ENCODE measurements around the gene CDK5RAP2. TPM values are rescaled to one million over a fixed set of nuclear protein-coding genes. Genes with fewer than 3 reads are reported as not detected.

CDK5RAP2 gene
- total RNA-seq, 1 donor from 2014 or later, result 80.0 TPM

DNA sequence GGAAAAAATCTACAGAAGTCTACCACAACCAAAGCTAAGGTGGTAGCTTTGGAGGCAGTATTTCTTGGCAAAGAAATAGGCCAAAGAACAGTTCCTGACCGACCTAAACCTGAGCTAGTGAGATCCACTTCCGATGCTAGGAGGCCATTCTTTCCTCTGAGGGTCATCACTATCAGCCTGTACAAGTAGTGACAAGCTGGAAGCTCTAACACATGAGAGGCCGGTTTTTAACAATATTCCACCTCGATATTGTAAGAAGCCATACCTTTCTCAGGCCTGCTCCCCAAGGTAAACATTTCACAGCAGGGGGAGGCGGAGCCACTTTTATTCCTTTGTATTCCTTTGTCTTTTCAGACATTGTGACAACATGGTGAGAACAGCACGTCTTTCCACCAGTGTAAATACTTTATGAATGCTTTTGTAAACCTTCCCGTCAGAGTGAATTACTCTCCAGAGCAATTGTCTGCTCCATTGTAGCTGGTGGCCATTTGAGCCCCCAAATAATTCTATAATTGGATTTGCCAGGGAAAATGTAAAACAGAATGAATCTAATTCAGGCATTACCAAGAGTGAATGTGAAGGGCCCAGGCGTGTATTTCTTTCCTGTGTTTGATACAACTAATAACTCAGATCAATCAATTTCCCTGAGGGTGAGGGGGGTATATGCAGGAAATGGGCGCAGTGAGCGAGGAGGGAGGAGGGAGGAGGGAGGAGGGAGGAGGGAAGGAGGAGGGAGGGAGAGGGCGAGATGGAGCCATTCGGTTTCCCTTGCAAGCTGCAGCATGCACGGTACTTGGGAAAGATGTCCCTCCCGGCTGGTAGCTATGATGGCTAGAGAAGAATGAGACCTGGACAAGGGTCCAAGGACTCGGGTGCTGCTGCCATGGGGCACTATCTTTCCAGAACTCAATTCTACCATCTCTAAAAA lies 166.6 kb downstream of the CDK5RAP2 start:
- H3K4me1 Mint-ChIP-seq, result no peaks in the 10 kb centered on the region
- peaks cover 82% of the 10 kb centered on the region for H3K36me3 Mint-ChIP-seq (ENCODE audit: low read depth)
- no peak for DNase-seq
- H3K27ac Mint-ChIP-seq, result no peak overlapping the region
- no peaks in the 10 kb centered on the region for H3K27me3 Mint-ChIP-seq
- POLR2A ChIA-PET, result no interaction called here
- no peaks in the 10 kb centered on the region for H3K9me3 Mint-ChIP-seq
- no peak for ATAC-seq (ENCODE audit: low read depth)
- no peak overlapping the region for H3K4me3 Mint-ChIP-seq
- intact Hi-C loops (cut with micrococcal nuclease), result no loop called here
- CTCF ChIA-PET, result no interaction called here
- TF ChIP-seq, protein P1, sequence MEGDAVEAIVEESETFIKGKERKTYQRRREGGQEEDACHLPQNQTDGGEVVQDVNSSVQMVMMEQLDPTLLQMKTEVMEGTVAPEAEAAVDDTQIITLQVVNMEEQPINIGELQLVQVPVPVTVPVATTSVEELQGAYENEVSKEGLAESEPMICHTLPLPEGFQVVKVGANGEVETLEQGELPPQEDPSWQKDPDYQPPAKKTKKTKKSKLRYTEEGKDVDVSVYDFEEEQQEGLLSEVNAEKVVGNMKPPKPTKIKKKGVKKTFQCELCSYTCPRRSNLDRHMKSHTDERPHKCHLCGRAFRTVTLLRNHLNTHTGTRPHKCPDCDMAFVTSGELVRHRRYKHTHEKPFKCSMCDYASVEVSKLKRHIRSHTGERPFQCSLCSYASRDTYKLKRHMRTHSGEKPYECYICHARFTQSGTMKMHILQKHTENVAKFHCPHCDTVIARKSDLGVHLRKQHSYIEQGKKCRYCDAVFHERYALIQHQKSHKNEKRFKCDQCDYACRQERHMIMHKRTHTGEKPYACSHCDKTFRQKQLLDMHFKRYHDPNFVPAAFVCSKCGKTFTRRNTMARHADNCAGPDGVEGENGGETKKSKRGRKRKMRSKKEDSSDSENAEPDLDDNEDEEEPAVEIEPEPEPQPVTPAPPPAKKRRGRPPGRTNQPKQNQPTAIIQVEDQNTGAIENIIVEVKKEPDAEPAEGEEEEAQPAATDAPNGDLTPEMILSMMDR (IDR thresholded peaks at IDR 0.05), result no peak

DNA sequence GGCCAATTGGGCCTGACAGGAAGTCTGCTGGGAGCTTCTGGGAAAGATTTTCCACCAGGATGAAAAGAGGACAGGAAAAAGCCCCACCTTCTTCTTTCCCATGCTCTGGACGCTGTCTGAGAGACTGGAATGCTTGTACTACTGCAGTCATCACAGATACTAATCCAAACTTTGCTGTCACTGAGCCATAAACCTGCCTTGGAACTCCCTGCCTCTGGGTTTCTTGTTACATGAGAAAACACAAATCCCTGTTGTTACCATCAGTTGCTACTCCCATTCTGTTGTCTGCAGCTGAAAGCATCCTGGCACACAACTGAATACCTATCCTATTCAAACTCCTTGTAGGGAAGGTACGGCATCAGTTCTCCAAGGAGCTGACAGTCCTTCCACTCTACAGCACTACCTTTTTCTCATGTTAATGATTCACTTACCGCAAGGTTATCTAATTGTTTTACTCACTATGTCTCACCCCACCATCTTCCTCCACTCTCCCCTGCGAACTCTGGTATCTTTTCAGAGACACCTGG lies 167.5 kb downstream of the CDK5RAP2 start:
- Mint-ChIP-seq H3K4me3 (no peak overlapping the region), H3K36me3 (ENCODE audit: low read depth) (peaks cover 82% of the 10 kb centered on the region), H3K27ac (no peak overlapping the region), H3K27me3 (no peaks in the 10 kb centered on the region), H3K4me1 (no peaks in the 10 kb centered on the region), H3K9me3 (no peaks in the 10 kb centered on the region)
- ATAC-seq (ENCODE audit: low read depth), result no peak
- CTCF ChIA-PET, result no interaction called here
- POLR2A ChIA-PET, result no interaction called here
- TF ChIP-seq, protein P1 (IDR thresholded peaks at IDR 0.05), result no peak
- no peak for DNase-seq
- intact Hi-C loops (cut with micrococcal nuclease), result no loop called here

DNA sequence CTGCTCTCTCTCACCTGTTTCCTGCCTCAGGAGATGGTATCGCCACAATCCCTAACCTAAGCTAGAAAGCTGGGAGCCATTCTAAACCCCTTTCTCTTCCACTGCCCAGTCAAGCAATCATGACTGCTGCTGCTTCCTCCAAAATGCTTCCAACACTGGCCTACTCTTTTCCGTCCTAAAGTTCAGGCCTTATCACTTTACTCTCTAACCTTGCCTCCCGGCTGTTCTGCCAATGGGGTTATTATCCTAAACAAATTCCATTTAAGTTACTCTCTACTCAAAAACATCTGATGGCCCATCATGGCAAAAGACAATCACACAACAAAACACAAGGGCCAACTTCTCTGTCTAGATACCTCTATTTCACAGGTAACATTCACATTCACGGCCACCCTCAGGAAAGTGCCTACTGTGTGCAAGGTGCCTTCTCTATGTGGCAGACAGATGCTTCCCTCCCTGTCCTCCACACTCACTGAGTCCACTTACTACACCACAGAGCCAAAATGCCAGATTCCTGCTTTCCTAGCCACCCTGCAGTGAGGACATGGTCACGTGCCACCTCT lies 168.0 kb downstream of the CDK5RAP2 start:
- intact Hi-C loops (cut with micrococcal nuclease), result no loop called here
- POLR2A ChIA-PET, result no interaction called here
- no peaks in the 10 kb centered on the region for H3K27me3 Mint-ChIP-seq
- H3K4me3 Mint-ChIP-seq, result no peak overlapping the region
- no peak overlapping the region for H3K27ac Mint-ChIP-seq
- ATAC-seq (ENCODE audit: low read depth) (no peak), DNase-seq (no peak)
- TF ChIP-seq, protein P1 (IDR thresholded peaks at IDR 0.05), result no peak
- CTCF ChIA-PET, result no interaction called here
- no peaks in the 10 kb centered on the region for H3K4me1 Mint-ChIP-seq
- H3K36me3 Mint-ChIP-seq (ENCODE audit: low read depth), result peaks cover 82% of the 10 kb centered on the region
- no peaks in the 10 kb centered on the region for H3K9me3 Mint-ChIP-seq

DNA sequence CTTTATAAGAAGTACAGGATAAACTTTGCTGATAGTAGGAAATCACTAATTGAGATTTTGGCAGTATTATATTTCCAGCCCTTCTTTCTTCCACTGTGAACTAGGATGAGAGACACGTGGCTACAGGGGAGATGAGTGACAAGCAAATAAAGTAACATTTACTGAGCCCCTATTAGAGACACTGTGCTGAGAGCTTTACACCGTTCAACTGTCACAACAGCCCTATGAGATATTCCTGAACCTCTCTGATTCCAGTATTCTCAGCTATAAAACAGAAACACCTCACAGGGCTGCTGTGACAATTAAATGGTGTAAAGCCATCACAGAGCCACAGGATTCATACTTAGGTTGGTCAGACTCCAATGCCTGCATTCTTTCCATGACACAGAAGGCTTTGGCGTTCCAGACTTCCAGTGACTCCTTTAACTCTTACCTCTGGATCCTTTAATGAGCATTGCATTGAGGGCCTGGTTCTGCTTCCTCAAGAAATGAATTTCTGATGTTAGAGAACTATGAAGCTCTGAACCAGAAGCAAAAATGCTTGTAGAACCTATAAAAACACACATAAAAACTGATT lies 169.0 kb downstream of the CDK5RAP2 start:
- ChIA-PET POLR2A (no interaction called here), CTCF (no interaction called here)
- Mint-ChIP-seq H3K27me3 (no peaks in the 10 kb centered on the region), H3K4me3 (no peak overlapping the region), H3K9me3 (no peaks in the 10 kb centered on the region), H3K36me3 (ENCODE audit: low read depth) (peaks cover 83% of the 10 kb centered on the region), H3K4me1 (no peaks in the 10 kb centered on the region), H3K27ac (no peak overlapping the region)
- no peak for ATAC-seq (ENCODE audit: low read depth)
- no peak for DNase-seq
- TF ChIP-seq, protein P1 (IDR thresholded peaks at IDR 0.05), result no peak
- intact Hi-C loops (cut with micrococcal nuclease), result no loop called here

DNA sequence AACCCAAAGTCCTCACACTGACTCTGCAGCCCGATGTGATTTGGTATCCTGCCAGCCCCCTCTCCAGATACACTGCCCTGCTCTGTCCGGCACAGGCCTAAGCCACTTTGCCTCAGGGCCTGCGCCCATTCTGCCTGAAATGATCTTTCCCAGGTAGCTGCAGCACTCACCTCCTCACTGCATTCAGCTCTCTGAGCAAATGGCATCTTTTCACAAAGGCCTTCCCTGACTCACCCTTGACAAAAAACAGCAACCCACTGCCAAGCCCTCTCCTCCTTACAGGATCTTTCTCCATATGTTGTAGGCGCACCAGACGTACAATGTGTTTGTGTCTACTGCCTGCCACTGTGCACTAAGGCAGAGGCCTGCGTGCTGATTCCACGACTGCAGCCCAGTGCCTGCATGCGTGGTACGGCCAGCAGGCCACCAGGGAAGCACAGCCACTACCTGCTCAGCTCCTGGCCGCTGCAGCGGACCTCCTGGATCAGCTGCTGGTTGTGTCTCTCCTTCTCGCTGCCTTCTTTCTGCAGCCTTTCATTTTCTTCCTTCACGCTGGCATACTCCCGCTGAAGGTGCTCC lies 171.2 kb downstream of the CDK5RAP2 start:
- no peak overlapping the region for H3K27ac Mint-ChIP-seq
- ChIA-PET CTCF (no interaction called here), POLR2A (no interaction called here)
- no peaks in the 10 kb centered on the region for H3K9me3 Mint-ChIP-seq
- DNase-seq, result no peak
- no peaks in the 10 kb centered on the region for H3K27me3 Mint-ChIP-seq
- TF ChIP-seq, protein P1 (IDR thresholded peaks at IDR 0.05), result no peak
- no peaks in the 10 kb centered on the region for H3K4me1 Mint-ChIP-seq
- ATAC-seq (ENCODE audit: low read depth), result no peak
- no peak overlapping the region for H3K4me3 Mint-ChIP-seq
- peaks cover 88% of the 10 kb centered on the region for H3K36me3 Mint-ChIP-seq (ENCODE audit: low read depth)
- intact Hi-C loops (cut with micrococcal nuclease), result no loop called here
